Activated naive CD4-positive, alpha-beta T cell treated with anti-CD3 and anti-CD28 coated beads, Interleukin-2, amount 10 ng/mL, durations not matched to agents 7 days and 5 days (primary cell): ENCODE measurements around the gene CELF5.

Source experiments
- CTCF ChIA-PET: fragments of 350-600 bp; sonication (Branson Sonifier 250); formaldehyde crosslinking; loops from one replicate; lab custom pipeline; 2021; ENCODE audit warnings: antibody characterized with exemption; lab: Charles Lee
- DNase-seq: peaks from one replicate; pipeline ENCODE4 v3.0.0-alpha.2; 2020
- H3K27ac Mint-ChIP-seq: one replicate; pipeline ENCODE4 v1.8.0; 2021; ENCODE audit warnings: mild to moderate bottlenecking, moderate library complexity, mixed read lengths
- H3K27me3 Mint-ChIP-seq: one replicate; pipeline ENCODE4 v1.8.0; 2021; ENCODE audit warnings: mild to moderate bottlenecking, mixed read lengths
- H3K36me3 Mint-ChIP-seq: one replicate; pipeline ENCODE4 v1.8.0; 2021; ENCODE audit warnings: mixed read lengths
- H3K4me1 Mint-ChIP-seq: one replicate; pipeline ENCODE4 v1.8.0; 2021; ENCODE audit warnings: mixed read lengths
- H3K4me3 Mint-ChIP-seq: one replicate; pipeline ENCODE4 v1.8.0; 2021; ENCODE audit warnings: mild to moderate bottlenecking, moderate library complexity, mixed read lengths
- H3K9me3 Mint-ChIP-seq: one replicate; pipeline ENCODE4 v1.8.0; 2021; ENCODE audit warnings: mixed read lengths

The CELF5 gene

DNA sequence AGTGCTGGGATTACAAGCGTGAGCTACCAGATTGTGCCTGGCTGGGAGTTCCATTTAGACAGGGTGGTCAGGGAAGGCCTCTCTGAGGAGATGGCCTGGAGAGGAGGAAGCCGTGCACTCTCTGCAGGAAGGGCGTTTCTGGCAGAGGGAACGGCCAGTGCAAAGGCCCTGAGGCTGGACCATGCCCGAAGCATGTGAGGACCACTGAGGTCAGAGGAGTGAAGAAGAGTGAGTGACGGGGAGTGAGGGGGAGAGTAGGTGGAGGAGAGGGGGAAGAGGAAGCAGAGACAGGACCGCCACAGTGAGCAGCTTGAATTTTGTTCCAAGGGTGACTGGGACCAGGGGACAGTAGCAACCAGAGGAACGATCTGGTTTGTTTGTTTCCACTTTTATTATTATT is 32.6 kb downstream of the CELF5 start:
- Mint-ChIP-seq H3K27me3 (peaks cover 23% of the 10 kb centered on the region), H3K4me3 (no peak overlapping the region), H3K4me1 (no peaks in the 10 kb centered on the region), H3K9me3 (peaks cover 2% of the 10 kb centered on the region), H3K36me3 (no peaks in the 10 kb centered on the region), H3K27ac (no peak overlapping the region)
- no peak for DNase-seq
- CTCF ChIA-PET, result no interaction called here

DNA sequence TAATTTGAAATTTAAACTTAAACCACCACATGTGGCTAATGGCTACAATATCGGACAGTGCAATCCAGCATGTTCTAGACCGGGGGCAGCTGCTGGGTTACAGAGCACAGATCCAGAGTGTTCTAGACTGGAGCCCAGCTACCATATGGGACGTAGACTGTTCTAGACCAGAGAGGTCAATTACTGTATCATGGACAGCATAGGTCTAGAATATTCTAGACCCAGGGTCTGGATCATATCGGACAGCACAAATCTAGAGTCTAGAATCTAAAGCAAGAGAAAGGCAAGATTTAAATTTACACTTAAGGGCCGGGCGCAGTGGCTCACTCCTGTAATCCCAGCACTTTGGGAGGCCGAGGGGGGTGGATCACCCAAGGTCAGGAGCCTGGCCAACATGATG is 37.9 kb downstream of the CELF5 start:
- Mint-ChIP-seq H3K27me3 (peaks cover 14% of the 10 kb centered on the region), H3K27ac (no peak overlapping the region), H3K9me3 (no peaks in the 10 kb centered on the region), H3K4me1 (no peaks in the 10 kb centered on the region), H3K36me3 (no peaks in the 10 kb centered on the region), H3K4me3 (no peak overlapping the region)
- CTCF ChIA-PET, result no interaction called here
- DNase-seq, result no peak

DNA sequence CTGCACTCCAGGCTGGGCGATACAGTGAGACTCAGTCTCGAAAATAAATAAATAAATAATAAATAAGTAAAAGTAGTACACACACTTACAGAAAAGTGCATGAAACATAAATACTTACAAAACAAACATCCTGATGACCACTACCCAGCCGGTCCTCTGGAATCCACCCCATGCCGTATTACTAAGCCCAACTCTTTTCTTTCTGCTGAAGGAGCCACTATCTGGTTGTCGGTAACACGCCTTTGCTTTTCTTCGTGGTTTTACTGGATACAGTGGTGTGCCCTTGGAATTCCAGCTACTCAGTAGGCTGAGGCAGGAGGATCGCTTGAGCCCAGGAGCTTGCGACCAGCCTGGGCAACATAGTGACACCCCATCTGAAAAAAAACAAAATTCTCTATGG is 39.4 kb downstream of the CELF5 start:
- H3K9me3 Mint-ChIP-seq, result no peaks in the 10 kb centered on the region

DNA sequence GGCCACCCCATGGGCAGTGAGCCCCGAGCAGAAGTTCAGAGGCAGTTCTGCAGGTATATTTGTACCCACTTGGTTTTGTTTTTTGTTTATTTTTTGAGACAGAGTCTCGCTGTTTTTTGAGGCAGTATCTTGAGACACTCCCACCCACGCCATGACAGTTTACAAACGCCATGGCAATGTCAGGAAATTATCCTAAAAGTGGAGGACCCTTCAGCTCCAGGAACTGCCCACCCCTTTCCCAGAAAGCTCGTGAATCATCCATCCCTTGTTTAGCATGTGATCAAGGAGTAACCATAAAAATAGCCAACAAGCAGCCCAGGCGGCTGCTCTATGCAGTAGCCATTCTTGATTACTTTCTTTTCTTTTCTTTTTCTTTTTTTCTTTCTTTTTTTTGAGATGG is 41.0 kb downstream of the CELF5 start:
- Mint-ChIP-seq H3K4me3 (no peak overlapping the region), H3K27ac (no peak overlapping the region), H3K36me3 (no peaks in the 10 kb centered on the region), H3K4me1 (no peaks in the 10 kb centered on the region), H3K9me3 (no peaks in the 10 kb centered on the region), H3K27me3 (peaks cover 38% of the 10 kb centered on the region)
- DNase-seq, result no peak
- CTCF ChIA-PET, result interaction anchor here (0.8 kb wide), 1 partner anchor 36 kb away, joined by 3 read pairs; no protein-coding TSS in a partner anchor

More for the DNA sequence above, 39.4 kb downstream of the CELF5 start:
- no peak overlapping the region for H3K4me3 Mint-ChIP-seq
- no peaks in the 10 kb centered on the region for H3K4me1 Mint-ChIP-seq
- H3K27me3 Mint-ChIP-seq, result peaks cover 26% of the 10 kb centered on the region
- CTCF ChIA-PET, result no interaction called here
- DNase-seq, result no peak
- no peak overlapping the region for H3K27ac Mint-ChIP-seq
- no peaks in the 10 kb centered on the region for H3K36me3 Mint-ChIP-seq

DNA sequence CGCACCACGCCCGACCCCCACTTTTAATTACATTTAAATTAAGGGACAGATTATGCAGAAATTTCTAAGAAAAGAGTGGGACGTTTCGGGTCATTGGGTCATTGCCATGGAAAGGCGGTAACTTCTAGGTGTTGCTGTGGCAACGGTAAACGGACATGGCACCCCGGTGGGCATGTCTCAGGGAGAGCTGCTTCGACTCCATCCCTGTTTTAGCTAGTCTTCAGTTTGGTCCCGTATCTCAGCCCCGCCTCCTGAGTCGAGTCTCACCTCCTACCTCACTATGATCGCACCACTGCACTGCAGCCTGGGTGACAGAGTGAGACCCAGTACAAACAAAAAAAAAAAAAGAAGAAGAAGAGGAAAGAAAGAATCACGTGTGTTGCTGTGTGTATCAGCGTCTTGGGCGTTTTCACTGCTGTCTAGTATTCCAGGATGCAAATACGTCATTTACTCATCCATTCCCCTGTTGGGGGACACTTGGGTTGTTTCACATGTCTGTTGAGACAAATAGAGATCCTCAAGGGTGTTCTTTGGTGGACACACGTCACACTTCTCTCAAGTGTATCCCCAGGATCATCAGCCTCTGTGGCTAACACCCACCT is 41.7 kb downstream of the CELF5 start:
- Mint-ChIP-seq H3K4me1 (no peaks in the 10 kb centered on the region), H3K36me3 (no peaks in the 10 kb centered on the region), H3K9me3 (no peaks in the 10 kb centered on the region), H3K27ac (no peak overlapping the region), H3K4me3 (no peak overlapping the region), H3K27me3 (peaks cover 44% of the 10 kb centered on the region)
- CTCF ChIA-PET, result interaction anchor here (0.8 kb wide), 1 partner anchor 36 kb away, joined by 3 read pairs; no protein-coding TSS in a partner anchor
- DNase-seq, result no peak

DNA sequence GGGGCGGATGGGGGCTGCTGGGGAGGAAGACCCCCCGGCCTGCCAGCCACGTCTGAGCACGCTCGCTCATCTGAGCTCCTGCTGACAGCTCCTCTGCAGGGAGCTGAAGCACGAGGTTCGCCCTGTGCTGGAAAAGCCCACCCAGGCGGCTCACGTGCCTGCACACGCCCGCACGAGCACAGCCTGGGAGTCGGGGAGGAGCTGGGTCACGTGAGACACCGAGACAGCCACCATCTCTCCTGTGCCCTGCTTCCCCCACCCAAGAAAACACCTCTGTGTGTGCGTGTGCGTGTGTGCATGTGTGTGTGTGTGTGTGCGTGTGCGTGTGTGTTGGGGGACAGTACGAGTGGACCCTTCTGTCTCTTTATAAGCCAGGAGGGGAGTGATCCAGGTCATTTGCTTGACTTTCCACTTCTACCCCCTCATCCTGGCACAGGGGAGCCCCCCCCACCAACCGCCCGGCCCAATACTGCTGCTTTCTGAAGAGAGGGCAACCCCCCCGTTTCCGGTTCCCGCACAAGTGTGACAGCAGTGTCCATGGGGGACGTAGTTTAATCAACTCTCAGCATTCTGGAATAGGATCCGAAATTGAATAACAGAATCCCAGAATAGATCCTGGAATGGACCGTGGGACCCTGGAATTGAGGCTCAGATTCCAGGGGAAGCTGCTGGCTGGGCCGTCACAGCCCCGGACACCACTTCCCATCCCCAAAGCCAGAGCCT is 42.5 kb downstream of the CELF5 start:
- H3K4me3 Mint-ChIP-seq, result no peak overlapping the region
- no peaks in the 10 kb centered on the region for H3K36me3 Mint-ChIP-seq

DNA sequence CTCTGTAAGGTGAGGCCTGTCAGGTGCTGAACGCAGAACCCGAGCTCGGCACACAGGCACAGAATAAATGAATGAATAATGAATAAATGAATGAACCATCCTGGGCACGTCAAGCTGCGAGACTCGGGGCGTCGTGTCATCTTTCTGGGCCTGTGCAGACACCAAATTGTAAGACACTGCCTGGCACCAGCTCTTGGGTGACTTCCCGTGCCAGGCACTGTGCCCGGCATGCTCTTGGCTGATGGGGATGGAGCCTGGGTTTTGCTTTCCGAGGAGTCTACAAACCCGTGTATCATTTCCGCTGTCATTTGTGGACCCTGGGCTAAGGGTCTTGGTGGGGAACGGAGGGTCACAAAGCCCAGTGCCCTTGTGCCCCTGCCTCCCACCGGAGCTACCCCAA is 43.9 kb downstream of the CELF5 start:
- Mint-ChIP-seq H3K4me1 (no peaks in the 10 kb centered on the region), H3K36me3 (no peaks in the 10 kb centered on the region), H3K4me3 (no peak overlapping the region), H3K27me3 (peaks cover 65% of the 10 kb centered on the region), H3K9me3 (no peaks in the 10 kb centered on the region), H3K27ac (no peak overlapping the region)
- CTCF ChIA-PET, result no interaction called here
- no peak for DNase-seq

More for the DNA sequence above, 42.5 kb downstream of the CELF5 start:
- H3K27me3 Mint-ChIP-seq, result peaks cover 52% of the 10 kb centered on the region
- H3K9me3 Mint-ChIP-seq, result no peaks in the 10 kb centered on the region
- no peaks in the 10 kb centered on the region for H3K4me1 Mint-ChIP-seq
- CTCF ChIA-PET, result no interaction called here
- DNase-seq, result no peak
- H3K27ac Mint-ChIP-seq, result no peak overlapping the region

DNA sequence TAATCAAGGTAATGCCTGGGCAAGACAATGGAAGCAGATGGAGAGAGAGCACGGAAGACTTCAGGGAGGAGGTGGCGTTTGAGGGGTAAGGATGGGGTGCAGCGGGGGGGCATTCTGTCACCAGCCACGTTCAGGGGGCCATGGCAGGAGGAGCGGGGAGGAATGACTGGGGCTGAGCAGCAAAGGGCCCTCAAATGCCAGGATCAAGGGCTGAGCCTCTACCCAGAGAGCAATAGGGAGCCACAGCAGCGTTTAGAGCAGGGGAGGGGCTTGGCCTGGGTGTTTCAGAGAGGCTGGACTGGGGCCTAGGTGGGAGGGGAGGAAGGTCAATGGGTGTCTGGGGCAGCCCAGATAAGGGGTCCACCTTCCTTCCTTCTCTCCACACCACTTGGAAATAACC is 44.3 kb downstream of the CELF5 start:
- no peaks in the 10 kb centered on the region for H3K36me3 Mint-ChIP-seq
- H3K4me1 Mint-ChIP-seq, result no peaks in the 10 kb centered on the region
- peaks cover 67% of the 10 kb centered on the region for H3K27me3 Mint-ChIP-seq
- H3K27ac Mint-ChIP-seq, result no peak overlapping the region
- CTCF ChIA-PET, result no interaction called here
- no peak overlapping the region for H3K4me3 Mint-ChIP-seq
- no peaks in the 10 kb centered on the region for H3K9me3 Mint-ChIP-seq
- no peak for DNase-seq

DNA sequence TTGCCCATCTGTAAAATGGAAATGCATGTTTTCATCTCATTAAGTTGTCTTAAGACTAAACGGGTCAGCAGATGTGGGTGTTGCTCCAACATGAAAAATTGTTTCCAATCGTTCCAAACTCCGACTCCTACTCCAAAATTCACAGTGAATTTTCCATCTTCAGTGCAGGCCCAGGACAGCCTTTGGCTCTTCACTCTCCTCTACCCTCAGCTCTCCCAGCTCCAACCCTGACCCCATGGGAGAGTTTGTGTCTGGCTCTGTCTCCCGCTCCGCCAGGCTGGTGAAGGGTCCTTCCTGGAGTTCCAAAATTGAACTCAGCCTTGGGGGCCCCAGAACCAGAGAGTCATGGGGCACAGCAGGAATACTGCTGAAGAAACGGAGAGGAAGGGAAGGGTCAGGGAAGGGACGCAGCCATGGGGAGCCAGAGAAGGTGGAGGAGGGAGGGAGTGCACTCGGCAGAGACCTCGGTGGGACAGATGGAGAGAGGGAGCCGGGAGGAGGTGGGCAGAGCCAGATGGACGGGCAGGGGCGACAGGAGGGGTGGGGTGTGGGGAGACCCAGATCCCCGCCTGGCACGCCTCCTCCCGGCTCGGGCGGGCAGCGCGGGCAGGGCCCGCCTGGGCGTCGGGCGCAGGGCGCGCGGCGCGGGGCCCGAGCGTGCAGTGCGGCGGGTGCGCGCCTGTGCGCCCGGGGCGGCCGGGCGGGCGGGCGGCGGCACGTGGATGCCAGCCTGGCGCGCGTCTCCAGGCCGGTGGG is 45.6 kb downstream of the CELF5 start:
- H3K4me1 Mint-ChIP-seq, result peaks cover 8% of the 10 kb centered on the region
- no peak overlapping the region for H3K4me3 Mint-ChIP-seq
- peaks cover 77% of the 10 kb centered on the region for H3K27me3 Mint-ChIP-seq
- H3K9me3 Mint-ChIP-seq, result no peaks in the 10 kb centered on the region
- CTCF ChIA-PET, result no interaction called here
- DNase-seq, result no peak
- no peaks in the 10 kb centered on the region for H3K36me3 Mint-ChIP-seq
- H3K27ac Mint-ChIP-seq, result no peak overlapping the region

DNA sequence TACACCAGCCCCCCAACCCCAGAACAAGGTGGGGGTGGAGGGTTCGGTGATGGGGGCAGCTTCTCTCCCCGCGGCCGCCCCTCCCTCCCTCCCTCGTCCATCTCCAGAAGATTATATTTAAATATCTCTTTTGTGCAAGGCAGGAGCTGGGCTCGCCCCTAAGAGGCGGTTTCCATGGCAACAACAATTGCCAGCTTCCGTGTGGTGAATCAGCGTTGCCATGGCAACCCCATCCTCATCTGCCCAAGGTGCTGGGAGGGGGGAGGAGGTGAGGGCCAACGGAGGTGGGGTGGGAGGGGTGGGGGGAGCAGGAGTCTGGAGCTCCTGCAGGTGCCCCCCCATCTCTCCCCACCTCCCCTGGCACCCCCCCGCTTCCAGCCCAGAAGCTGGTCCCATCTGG is 46.4 kb downstream of the CELF5 start:
- no peaks in the 10 kb centered on the region for H3K36me3 Mint-ChIP-seq
- CTCF ChIA-PET, result no interaction called here
- peaks cover 75% of the 10 kb centered on the region for H3K27me3 Mint-ChIP-seq
- H3K4me1 Mint-ChIP-seq, result peaks cover 14% of the 10 kb centered on the region
- H3K27ac Mint-ChIP-seq, result no peak overlapping the region
- H3K4me3 Mint-ChIP-seq, result no peak overlapping the region
- no peaks in the 10 kb centered on the region for H3K9me3 Mint-ChIP-seq
- peak; percentile 62 for DNase-seq

DNA sequence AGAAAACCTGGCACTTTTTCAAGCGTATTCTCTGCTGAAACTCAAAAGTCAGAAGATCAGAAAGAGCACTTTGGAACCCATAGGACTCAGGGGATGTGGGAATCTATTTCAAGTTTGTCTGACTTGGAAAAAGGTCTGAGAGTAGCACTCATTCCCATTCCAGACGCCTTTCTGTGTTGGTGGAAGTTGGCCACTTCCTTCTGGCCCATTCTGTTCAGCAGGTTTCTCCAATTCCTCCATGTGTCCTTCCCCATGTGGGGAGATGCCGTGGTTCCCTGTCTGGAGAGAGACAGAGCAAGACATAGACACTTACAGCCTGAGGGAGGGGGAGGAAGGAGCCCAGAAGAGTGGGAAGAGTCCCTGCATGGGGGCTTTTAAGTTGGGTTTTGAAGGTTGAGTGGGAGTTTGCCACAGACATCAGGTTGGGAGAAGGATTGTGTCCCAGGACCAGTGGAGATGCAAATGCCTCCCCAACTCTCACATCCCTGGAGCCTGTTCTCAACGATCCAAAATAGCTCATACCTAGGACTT is 48.0 kb downstream of the CELF5 start:
- Mint-ChIP-seq H3K27ac (no peak overlapping the region), H3K27me3 (peaks cover 72% of the 10 kb centered on the region), H3K4me3 (no peak overlapping the region), H3K36me3 (no peaks in the 10 kb centered on the region), H3K4me1 (peaks cover 18% of the 10 kb centered on the region), H3K9me3 (no peaks in the 10 kb centered on the region)
- CTCF ChIA-PET, result no interaction called here
- DNase-seq, result no peak

DNA sequence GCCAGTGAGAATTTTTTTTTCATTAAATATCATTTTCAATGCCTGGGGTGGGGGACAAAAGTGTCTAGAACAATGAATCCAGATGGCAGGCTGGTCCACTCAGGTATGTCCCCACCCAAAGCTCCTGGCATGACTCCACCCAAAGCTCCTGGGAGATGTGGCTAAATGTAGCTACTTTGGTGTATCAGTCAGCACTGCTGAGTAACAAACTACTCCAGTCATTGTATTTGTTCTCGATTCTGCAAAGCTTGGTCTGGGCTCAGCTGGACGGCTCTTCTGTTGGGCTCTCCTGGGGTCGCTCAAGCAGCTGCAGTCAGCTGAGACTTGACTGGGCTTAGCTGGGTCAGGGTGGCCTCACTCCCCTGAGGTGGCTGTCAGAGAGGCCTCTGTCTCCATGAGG is 48.5 kb downstream of the CELF5 start:
- Mint-ChIP-seq H3K9me3 (no peaks in the 10 kb centered on the region), H3K36me3 (no peaks in the 10 kb centered on the region), H3K4me3 (no peak overlapping the region), H3K27ac (no peak overlapping the region), H3K27me3 (peaks cover 68% of the 10 kb centered on the region), H3K4me1 (peaks cover 18% of the 10 kb centered on the region)
- CTCF ChIA-PET, result no interaction called here
- DNase-seq, result no peak

DNA sequence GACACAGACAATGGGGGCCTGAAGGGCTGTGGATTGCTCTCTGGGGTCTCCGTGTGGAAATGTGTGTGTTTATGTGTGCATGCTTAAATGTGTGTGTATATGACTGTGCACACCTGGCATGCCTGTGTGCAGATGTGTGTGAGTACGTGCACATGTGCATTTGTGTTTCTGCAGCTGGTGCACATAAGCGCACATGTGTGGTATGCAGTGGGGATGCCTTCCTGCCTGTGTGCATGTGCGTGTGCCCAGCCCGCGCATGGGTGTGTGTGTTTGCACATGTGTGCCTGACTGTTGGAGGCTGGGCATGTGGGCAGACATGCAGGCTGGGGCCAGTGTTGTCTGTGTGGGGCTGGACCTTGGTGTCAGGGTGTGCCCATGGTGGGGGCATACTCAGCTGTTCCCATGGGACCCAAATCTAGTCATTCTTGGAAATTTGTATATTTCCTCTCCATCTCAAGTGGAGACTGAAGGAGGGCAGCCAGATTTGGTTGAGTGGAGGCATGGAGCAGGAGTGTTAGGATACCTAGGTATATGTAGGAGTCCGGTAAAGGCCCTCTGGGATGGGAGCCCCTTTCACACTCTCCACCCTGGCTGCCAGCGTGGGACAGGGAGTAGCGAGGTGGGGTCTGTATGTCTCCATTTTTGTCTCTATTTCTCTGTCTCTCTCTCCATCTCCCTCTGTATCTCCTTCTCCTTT is 49.9 kb downstream of the CELF5 start:
- H3K27me3 Mint-ChIP-seq, result peaks cover 60% of the 10 kb centered on the region
- DNase-seq, result no peak
- no peaks in the 10 kb centered on the region for H3K36me3 Mint-ChIP-seq
- no peaks in the 10 kb centered on the region for H3K9me3 Mint-ChIP-seq
- CTCF ChIA-PET, result interaction anchor here (1.1 kb wide), 1 partner anchor 10 kb away, joined by 7 read pairs; no protein-coding TSS in a partner anchor
- peaks cover 18% of the 10 kb centered on the region for H3K4me1 Mint-ChIP-seq
- H3K27ac Mint-ChIP-seq, result no peak overlapping the region
- H3K4me3 Mint-ChIP-seq, result peak overlapping the region; percentile 70
